ENCODE results near the gene PRRC2A.

PRRC2A gene

GRCh38 chr6:31579119-31579505, 41.4 kb upstream of the PRRC2A start:
- H3K9ac ChIP-seq (ENCODE audit: low read length) = no peak overlapping the region
- H3K36me3 ChIP-seq (ENCODE audit: control insufficient read depth, insufficient read depth, low read length) = no peaks in the 10 kb centered on the region
- H3K4me3 ChIP-seq (ENCODE audit: low read length) = no peak overlapping the region
- H3K27ac ChIP-seq (ENCODE audit: low read depth, low read length) = no peak overlapping the region
- peaks cover 3% of the 10 kb centered on the region for H3K4me1 ChIP-seq (ENCODE audit: control insufficient read depth, insufficient read depth, low read length)
- H3K27me3 ChIP-seq (ENCODE audit: control insufficient read depth, insufficient read depth, low read length) = no peaks in the 10 kb centered on the region

DNA sequence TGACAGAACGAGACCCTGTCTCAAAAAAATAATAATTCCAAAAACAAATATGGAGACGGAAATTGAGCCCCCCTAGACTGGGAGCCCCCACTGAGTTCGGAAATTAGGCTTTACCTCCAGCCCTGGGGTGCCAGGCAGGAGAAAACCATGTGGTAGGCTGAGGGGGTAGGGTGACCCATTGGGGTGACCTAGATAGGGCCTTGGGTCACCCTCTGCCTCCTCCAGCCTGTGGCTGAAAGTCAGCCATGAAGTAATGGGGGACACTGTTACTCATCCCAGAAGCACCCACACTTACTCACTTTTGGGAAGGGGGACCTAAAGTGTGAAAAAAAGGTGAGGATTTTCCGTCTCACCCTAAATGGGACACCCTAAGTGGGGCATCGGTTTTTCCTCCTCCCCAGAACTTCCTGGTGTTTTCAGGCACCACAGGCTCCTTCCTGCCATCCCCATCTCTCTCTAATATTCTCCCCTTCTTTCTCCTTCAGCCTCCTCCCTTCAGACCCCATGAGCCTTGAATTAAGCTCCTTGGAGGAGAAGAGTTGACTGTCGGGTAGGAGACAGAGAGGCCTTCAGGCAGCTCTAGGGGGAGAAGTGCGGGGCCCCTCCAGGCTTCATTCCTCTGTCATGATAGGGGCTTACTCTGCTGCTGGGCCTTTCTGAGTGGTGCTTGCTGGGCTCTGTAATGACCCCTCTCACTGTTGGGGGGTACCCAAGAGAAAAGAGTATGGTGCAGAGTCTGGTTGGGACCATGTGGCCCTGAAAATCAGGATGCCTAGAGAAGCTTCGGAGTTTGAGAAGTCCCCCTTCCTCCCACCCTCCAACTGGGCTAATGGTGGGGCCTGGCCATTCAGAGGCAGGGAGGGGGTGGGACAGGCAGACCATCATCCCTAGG, 40.7 kb upstream of the PRRC2A start:
- Histone ChIP-seq H3K4me3 (ENCODE audit: low read length) (no peak overlapping the region), H3K36me3 (ENCODE audit: control insufficient read depth, insufficient read depth, low read length) (no peaks in the 10 kb centered on the region), H3K27ac (ENCODE audit: low read depth, low read length) (no peak overlapping the region), H3K9ac (ENCODE audit: low read length) (no peak overlapping the region), H3K27me3 (ENCODE audit: control insufficient read depth, insufficient read depth, low read length) (no peaks in the 10 kb centered on the region), H3K4me1 (ENCODE audit: control insufficient read depth, insufficient read depth, low read length) (peaks cover 3% of the 10 kb centered on the region)

- H3K4me3 ChIP-seq (ENCODE audit: low read length) = peak overlapping the region; percentile 97
- no peaks in the 10 kb centered on the region for H3K4me1 ChIP-seq (ENCODE audit: control insufficient read depth, insufficient read depth, low read length)
- H3K36me3 ChIP-seq (ENCODE audit: control insufficient read depth, insufficient read depth, low read length) = no peaks in the 10 kb centered on the region
- H3K9ac ChIP-seq (ENCODE audit: low read length) = peak overlapping the region; percentile 8
- no peaks in the 10 kb centered on the region for H3K27me3 ChIP-seq (ENCODE audit: control insufficient read depth, insufficient read depth, low read length)
- peak overlapping the region; percentile 86 for H3K27ac ChIP-seq (ENCODE audit: low read depth, low read length)
Observed at GRCh38 chr6:31580438-31580740, 40.1 kb upstream of the PRRC2A start.

DNA sequence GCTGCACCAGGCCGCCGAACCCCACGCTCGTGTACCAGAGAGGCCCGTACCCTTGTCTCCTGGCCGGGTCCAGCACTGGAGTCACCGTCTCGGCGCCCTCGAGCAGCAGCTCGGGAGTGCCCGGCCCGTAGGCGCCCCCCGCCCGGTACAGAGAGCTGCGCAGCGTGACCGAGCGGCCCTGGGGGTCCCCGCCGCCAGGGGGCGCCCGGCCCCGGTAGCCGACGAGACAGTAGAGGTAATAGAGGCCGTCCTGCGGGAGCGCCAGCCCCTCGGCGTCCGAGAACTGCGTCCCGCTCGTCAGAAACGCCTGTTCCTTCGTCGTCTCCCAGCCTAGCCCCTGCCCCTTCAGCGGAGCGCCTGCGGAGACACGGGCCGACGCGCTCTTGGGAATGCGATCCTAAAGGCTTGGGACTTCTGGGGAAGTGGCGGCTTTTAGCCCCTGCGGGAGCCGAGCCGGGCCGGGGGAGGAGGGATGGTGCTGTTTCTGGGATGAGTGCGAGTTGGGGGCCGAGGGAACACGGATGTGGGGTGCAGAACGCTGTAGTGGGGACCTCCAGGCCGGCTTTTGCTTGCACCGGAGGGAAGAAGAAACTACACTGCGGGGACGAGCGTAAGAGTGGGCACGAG, 39.6 kb upstream of the PRRC2A start:
- peak overlapping the region; percentile 86 for H3K27ac ChIP-seq (ENCODE audit: low read depth, low read length)
- H3K27me3 ChIP-seq (ENCODE audit: control insufficient read depth, insufficient read depth, low read length) = no peaks in the 10 kb centered on the region
- peak overlapping the region; percentile 97 for H3K9ac ChIP-seq (ENCODE audit: low read length)
- H3K4me3 ChIP-seq (ENCODE audit: low read length) = peak overlapping the region; percentile 97
- H3K4me1 ChIP-seq (ENCODE audit: control insufficient read depth, insufficient read depth, low read length) = no peaks in the 10 kb centered on the region
- H3K36me3 ChIP-seq (ENCODE audit: control insufficient read depth, insufficient read depth, low read length) = no peaks in the 10 kb centered on the region

- Histone ChIP-seq H3K4me1 (ENCODE audit: control insufficient read depth, insufficient read depth, low read length) (no peaks in the 10 kb centered on the region), H3K27ac (ENCODE audit: low read depth, low read length) (peak overlapping the region; percentile 86), H3K27me3 (ENCODE audit: control insufficient read depth, insufficient read depth, low read length) (no peaks in the 10 kb centered on the region)
Observed at GRCh38 chr6:31581434-31582229, 38.9 kb upstream of the PRRC2A start.

DNA sequence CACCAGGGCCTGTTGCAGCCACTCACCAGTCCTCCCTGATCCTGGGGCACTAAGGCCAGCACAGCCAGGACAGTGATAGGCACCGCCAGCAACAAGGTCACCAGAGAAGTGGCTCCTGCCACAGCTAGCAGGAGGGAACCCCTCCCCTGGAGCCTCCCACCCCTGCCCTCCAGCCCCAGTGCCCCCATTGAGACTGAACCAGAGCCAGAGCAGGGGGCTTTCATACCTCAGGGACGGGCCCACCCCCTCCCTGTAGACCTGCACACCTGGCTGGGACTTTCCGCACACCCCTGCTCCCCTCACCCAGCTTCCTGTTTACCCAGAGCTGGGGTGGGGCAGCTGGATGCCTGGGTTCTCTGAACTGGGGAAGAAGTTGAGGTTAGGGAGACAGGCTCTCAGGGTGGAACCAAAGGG, 38.3 kb upstream of the PRRC2A start, which contains the start of gene LTB:
Gene LTB, minus strand, starts transcription at position 195 of the 414 bp plus-strand sequence. Its CDS starts 7 bp downstream, at position 188.
- no peaks in the 10 kb centered on the region for H3K27me3 ChIP-seq (ENCODE audit: control insufficient read depth, insufficient read depth, low read length)
- H3K9ac ChIP-seq (ENCODE audit: low read length) = peak within 1 kb of the TSS; percentile 97
- no peaks in the 10 kb centered on the region for H3K4me1 ChIP-seq (ENCODE audit: control insufficient read depth, insufficient read depth, low read length)
- H3K4me3 ChIP-seq (ENCODE audit: low read length) = peak within 1 kb of the TSS; percentile 97
- H3K27ac ChIP-seq (ENCODE audit: low read depth, low read length) = peak within 1 kb of the TSS; percentile 86
- H3K36me3 ChIP-seq (ENCODE audit: control insufficient read depth, insufficient read depth, low read length) = no peaks in the 10 kb centered on the region

More at GRCh38 chr6:31581434-31582229, 38.9 kb upstream of the PRRC2A start:
- Histone ChIP-seq H3K4me3 (ENCODE audit: low read length) (peak overlapping the region; percentile 97), H3K36me3 (ENCODE audit: control insufficient read depth, insufficient read depth, low read length) (no peaks in the 10 kb centered on the region), H3K9ac (ENCODE audit: low read length) (peak overlapping the region; percentile 97)

DNA sequence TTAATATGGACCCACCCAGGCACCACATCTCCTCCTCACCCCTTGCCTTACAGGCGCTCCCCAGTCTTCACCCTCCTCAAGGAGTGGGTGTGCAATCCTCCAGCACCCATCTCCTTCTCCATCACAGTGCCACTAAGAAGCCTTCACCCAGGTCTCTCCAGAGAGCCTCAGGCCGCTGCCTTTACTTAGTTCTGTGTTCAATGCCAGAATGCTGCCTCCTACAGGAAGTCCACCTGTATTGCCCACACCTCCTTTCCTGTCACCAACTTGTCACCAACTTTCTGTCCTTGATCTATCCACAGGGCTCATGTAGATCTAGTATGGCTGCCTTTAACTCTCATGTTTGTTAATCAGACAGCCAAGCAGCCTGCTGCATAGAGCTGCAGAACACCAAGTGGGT, 35.0 kb upstream of the PRRC2A start:
- Histone ChIP-seq H3K4me3 (ENCODE audit: low read length) (no peak overlapping the region), H3K27ac (ENCODE audit: low read depth, low read length) (no peak overlapping the region), H3K9ac (ENCODE audit: low read length) (no peak overlapping the region), H3K4me1 (ENCODE audit: control insufficient read depth, insufficient read depth, low read length) (no peaks in the 10 kb centered on the region), H3K36me3 (ENCODE audit: control insufficient read depth, insufficient read depth, low read length) (no peaks in the 10 kb centered on the region), H3K27me3 (ENCODE audit: control insufficient read depth, insufficient read depth, low read length) (peaks cover 5% of the 10 kb centered on the region)

DNA sequence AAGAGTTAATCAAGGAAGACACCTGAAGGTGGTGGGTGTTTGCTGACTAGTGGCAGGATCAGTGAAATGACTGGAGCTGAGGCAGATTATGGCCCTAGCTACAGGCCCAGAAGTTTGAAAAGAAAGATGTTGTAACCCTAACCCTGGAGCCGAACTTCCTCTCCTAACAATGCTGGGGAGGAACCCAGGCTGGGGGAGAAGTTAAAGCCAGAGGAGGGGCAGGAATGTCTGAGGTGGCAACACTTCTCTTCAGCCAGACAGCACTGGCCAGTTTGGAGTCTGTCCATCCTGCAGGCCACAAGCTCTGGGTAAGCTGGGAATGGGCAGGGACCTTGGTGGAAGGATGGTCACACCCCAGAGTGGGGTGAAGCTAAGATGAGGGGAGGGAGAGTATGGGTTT, 34.5 kb upstream of the PRRC2A start, which contains the start of gene LST1:
Gene LST1, plus strand, starts transcription at position 270 of the 400 bp plus-strand sequence. CDS start 1,023 bp downstream, outside the sequence.
- no peak within 1 kb of the TSS for H3K9ac ChIP-seq (ENCODE audit: low read length)
- H3K4me3 ChIP-seq (ENCODE audit: low read length) = no peak within 1 kb of the TSS
- H3K27ac ChIP-seq (ENCODE audit: low read depth, low read length) = no peak within 1 kb of the TSS
- H3K36me3 ChIP-seq (ENCODE audit: control insufficient read depth, insufficient read depth, low read length) = no peaks in the 10 kb centered on the region
- peaks cover 5% of the 10 kb centered on the region for H3K27me3 ChIP-seq (ENCODE audit: control insufficient read depth, insufficient read depth, low read length)
- no peaks in the 10 kb centered on the region for H3K4me1 ChIP-seq (ENCODE audit: control insufficient read depth, insufficient read depth, low read length)

- Histone ChIP-seq H3K27me3 (ENCODE audit: control insufficient read depth, insufficient read depth, low read length) (peaks cover 5% of the 10 kb centered on the region), H3K4me3 (ENCODE audit: low read length) (no peak overlapping the region), H3K36me3 (ENCODE audit: control insufficient read depth, insufficient read depth, low read length) (no peaks in the 10 kb centered on the region), H3K4me1 (ENCODE audit: control insufficient read depth, insufficient read depth, low read length) (no peaks in the 10 kb centered on the region), H3K9ac (ENCODE audit: low read length) (no peak overlapping the region), H3K27ac (ENCODE audit: low read depth, low read length) (no peak overlapping the region)
Observed at GRCh38 chr6:31586599-31587281, 33.8 kb upstream of the PRRC2A start.

DNA sequence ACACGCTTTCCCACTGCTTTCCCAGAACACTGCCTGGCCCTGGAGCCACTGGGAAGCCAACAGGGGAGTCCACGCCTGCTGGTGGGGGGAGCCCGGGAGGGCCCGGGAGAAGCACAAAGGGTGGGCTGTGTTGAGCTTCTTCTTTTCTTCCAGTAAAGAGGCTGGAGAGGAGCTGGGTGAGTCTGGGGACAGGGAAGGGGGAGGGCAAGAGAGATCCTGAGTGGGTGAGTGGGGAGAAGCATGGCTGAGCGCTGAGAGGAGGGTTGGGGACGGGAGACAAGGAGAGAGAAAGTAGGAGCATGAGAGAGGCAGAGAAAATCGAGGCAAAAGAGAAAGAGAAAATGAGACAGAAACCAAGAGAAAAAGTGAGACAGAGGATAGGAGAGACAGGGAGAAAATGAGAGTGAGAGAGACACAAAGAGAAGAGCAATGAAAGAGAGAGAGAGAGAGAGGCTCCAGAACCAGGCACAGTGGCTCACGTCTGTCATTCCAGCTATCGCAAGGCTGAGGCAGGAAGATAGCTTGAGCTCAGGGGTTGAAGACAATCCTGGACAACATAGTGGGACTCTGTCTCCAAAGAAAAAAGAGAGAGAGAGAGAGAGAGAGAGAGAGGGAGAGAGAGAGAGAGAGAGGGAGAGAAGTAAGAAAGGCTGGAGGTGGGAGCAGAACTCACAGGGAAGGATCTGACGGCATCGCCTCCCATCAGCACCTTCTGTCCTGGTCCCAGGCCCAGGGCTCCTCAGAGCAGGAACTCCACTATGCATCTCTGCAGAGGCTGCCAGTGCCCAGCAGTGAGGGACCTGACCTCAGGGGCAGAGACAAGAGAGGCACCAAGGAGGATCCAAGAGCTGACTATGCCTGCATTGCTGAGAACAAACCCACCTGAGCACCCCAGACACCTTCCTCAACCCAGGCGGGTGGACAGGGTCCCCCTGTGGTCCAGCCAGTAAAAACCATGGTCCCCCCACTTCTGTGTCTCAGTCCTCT, 32.4 kb upstream of the PRRC2A start:
- no peak overlapping the region for H3K27ac ChIP-seq (ENCODE audit: low read depth, low read length)

More for the DNA sequence above, 32.4 kb upstream of the PRRC2A start:
- H3K4me1 ChIP-seq (ENCODE audit: control insufficient read depth, insufficient read depth, low read length) = no peaks in the 10 kb centered on the region
- H3K9ac ChIP-seq (ENCODE audit: low read length) = peak overlapping the region; percentile 29
- no peak overlapping the region for H3K4me3 ChIP-seq (ENCODE audit: low read length)
- peaks cover 5% of the 10 kb centered on the region for H3K27me3 ChIP-seq (ENCODE audit: control insufficient read depth, insufficient read depth, low read length)
- no peaks in the 10 kb centered on the region for H3K36me3 ChIP-seq (ENCODE audit: control insufficient read depth, insufficient read depth, low read length)
